GM19035 (cell line): ENCODE results near the gene MYL9.

Source experiments
- ATAC-seq: cut with Tn5 transposase; IDR thresholded peaks from one replicate; pipeline ENCODE4 v1.9.1; 2021; ENCODE audit not compliant: unreplicated experiment

MYL9 gene

GRCh38 chr20:36525620-36526365, 15.5 kb upstream of the MYL9 start:
- no peak for ATAC-seq

GRCh38 chr20:36526521-36527011, 14.8 kb upstream of the MYL9 start:
- ATAC-seq = no peak

DNA sequence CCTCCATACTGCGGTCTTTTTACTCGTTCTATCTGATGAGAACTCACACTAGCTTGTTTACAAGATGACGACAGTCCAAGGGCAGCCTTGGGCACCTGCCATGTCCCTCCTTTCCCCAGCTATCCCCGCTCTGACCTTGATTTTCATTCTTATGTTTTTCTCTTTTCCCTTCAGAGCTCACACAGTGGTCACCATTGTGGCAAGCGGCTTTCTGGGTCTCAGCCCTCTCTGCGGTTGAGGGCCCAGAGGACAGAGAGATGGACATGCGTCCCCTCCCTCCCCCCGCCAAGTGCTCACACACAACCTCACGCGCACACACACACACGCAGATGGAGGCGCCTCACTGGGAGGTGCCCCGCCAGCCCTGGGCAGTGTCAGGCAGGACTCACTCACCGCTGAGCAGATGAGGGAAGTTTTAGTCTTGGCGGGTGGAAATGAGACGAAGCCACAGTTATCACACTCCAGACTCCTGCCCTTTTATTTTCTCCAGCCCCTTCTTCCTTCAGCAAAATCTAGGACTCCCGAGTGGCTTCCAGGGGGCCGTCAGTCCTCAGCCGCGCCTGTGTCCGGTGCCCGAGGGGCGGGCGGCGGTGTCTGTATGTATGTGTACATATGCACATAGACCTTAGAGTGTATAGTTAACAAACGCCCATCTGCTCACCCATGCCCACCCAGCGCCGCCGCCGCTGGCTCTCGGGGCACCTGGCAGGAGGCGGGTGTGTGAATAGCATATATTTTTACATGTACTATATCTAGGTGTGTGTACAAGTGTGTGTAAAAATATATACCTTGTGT, 13.8 kb upstream of the MYL9 start:
- no peak for ATAC-seq

DNA sequence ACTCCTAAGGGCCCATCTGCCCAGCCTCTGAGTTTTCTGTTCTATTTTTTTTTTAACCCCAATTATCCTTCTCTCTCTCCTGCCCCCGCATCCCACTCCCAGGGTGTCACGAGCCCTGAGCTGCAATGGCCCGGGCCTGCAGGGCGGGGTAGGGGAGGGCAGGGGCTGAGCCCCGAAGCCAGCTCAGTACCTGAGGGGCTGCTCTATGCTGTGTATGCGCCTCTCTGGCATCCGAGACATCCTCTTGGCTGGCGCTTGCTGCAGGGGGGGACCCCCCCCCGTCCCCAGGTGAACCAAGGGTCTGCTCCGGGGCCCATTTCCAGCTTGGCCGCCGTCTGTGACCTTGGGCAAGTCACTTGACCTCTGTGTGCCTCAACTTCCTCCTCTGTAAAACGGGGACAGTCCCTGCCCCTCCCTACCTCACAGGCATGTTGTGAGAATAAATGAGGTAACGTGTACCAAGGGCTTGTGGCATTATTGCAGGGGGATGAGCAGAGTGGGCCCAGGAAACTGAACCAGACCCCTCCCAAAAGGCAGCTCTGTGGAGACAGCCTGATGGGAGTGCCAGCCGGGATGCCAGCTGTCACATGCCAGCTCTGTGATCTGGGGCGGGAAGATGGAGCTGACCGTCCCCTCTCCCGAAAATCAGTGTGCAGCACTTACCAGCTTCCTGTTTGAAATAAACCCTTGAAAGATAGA, 13.0 kb upstream of the MYL9 start:
- ATAC-seq = no peak

DNA sequence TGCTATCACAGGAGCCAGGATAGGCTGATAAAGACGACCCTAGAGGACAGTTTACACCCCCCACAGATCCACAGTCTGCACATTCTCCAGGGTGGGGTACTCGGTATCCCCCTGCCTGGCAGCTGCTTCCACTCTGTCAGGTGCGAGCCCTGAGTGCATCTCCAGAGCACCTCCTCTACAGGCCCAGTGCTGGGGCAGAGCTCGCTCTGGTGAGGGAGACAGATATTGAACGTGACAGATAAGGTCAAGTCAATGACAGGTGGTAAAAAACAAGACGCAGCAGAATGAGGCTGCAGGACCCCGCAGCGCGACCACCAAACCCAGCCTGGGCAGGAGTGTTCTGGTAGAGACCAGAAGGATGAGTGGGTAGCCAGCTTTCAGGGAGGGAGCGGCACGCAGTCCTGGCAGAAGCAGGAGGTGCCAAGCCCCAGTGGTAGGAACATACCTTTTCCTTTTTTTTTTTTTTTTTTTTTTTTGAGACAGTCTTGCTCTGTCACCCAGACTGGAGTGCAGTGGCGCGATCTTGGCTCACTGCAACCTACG, 12.4 kb upstream of the MYL9 start:
- ATAC-seq = no peak

GRCh38 chr20:36532388-36532787, 8.9 kb upstream of the MYL9 start:
- no peak for ATAC-seq

DNA sequence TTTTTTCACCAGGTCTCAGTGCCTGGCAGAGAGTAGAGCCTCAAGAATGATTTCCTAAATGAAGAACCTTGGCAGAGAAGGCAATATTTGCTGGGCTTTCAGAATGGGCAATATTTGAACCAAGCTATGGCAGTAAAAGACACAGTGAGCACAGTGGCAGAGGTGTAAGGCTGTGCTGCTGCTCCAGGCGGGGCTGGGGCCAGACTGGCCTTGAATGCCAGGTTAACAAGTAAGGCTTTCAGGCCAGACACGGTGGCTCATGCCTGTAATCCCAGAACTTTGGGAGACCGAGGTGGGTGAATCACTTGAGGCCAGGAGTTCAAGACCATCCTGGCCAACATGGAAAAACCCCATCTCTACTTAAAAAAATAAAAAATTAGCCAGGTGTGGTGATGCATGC, 8.5 kb upstream of the MYL9 start:
- no peak for ATAC-seq

GRCh38 chr20:36538026-36538722, 3.1 kb upstream of the MYL9 start:
- ATAC-seq = no peak

- no peak for ATAC-seq
Observed at GRCh38 chr20:36540551-36541211, 638 bp upstream of the MYL9 start.

DNA sequence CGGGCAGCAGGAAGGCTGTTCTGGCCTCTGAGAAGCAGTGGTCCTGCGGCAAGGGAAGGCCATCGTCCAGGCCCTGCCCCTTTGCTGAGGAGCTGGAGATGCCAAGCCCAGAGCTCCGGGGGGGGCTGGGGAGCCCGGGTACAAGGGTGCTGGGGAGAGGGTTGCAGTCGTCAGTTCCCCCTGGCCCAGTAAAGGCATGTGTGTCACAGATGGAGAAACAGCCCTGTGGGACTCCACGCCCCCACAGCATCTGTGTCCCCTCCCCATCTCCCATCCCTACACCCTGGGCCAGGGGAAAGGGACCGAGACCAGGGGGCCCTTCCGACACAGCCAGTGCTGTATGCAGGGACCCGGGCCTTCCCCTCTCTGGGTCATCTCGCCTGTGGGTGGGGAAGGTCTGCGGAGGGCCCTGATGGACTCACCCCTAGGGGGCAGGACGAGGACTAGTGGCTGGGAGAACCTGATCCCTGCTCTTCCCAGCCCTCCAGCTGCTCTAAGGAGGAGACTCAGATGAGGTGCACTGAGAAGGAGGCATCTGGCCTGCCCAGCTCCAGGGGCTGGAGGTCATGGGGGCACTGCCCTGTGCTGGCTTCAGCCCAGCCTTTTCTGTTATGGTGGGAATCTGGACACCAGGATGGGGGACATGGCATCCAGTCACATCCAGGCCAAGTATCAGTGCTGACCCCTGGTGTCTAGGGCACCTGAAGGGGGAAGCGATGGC, 609 bp downstream of the MYL9 start:
- no peak for ATAC-seq

GRCh38 chr20:36542516-36543183, 1.3 kb downstream of the MYL9 start:
- no peak for ATAC-seq

- no peak for ATAC-seq
Observed at GRCh38 chr20:36543184-36544133, 2.1 kb downstream of the MYL9 start.

GRCh38 chr20:36544134-36545018, 3.1 kb downstream of the MYL9 start:
- ATAC-seq = no peak

DNA sequence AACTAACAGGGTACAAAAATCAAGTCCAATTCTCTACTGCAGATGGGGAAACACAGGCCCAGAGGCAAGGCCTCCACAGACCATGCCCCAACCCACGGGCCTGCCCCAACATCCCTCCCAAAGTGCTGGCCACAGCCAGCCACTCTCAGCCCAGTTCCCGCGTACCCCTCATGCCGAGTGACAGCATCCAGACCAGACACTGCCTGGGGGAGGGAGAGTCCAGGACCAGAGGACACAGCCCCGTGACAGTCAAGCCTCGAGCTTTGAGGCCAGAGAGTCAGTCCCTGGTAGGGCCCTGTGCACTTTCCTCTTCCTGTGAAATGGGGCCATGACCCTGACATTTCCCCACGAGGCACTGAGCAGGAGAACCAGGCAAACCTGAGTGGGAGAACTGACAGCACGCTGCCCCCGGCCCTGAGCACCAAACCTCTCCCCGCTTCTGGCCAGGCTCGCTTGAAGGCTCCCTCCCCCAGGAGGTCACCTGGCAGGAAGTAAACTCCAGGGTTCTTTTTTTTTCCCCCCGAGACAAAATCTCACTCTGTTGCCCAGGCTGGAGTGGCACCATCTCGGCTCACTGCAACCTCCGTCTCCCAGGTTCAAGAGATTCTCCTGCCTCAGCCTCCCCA, 4.9 kb downstream of the MYL9 start:
- ATAC-seq = no peak

DNA sequence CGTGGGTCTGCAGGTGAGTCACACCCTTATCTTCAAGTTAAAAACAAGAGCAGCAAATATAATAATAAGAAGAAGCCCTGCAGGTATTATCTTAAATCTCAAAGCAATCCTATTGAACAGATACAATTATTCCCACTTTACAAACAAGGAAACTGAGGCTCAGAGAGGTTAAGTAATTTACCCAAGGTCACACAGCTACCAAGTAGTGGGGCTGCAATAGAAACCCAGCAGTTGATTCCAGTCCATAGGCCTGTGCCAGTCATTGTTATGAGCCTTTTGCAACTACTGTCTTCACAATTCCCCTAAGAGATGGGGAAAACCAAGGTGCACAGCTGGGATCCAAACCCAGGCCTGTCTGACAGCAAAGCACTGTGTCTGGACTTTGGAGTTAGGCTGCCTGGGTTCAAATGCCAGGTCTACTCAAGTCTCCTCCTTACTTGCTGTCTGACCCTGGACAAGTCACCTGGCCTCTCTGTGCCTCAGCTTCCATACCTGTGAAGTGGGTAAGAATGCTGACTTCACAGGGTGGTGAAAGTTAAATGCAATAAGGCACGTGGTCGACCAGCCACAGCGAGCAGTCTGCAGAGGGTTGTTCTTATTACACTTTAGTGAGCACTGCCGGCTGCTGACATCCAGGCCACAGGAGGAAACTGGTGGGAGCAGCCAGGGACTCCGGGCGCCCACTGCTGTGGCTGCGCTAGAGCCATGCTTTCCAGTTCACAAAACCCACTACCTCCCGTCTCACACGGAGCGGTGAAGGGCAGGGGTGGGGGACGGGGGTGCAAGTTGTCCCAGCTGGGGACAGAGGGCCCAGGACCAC, 6.1 kb downstream of the MYL9 start:
- no peak for ATAC-seq

DNA sequence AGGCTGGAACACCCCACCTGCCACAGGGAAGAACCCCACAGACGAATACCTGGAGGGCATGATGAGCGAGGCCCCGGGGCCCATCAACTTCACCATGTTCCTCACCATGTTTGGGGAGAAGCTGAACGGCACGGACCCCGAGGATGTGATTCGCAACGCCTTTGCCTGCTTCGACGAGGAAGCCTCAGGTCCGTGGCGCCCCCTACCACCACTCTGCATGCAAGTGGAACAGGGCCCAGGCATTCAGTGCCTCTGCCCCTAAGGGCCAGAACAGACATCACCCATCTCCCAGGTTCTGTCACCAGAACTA, 6.6 kb downstream of the MYL9 start:
- ATAC-seq = no peak
